SH-SY5Y (cell line): ENCODE data around the gene CECR2.

Source experiments
- GATA2 ChIP-seq: IDR thresholded peaks from 2 replicates; pipeline ENCODE4 v1.6.1; 2011; ENCODE audit warnings: mild to moderate bottlenecking, low read depth, low read length
- GATA3 ChIP-seq: IDR thresholded peaks from 2 replicates; pipeline ENCODE4 v1.6.1; 2011; ENCODE audit warnings: low read depth, mild to moderate bottlenecking, low read length, moderate library complexity

DNA sequence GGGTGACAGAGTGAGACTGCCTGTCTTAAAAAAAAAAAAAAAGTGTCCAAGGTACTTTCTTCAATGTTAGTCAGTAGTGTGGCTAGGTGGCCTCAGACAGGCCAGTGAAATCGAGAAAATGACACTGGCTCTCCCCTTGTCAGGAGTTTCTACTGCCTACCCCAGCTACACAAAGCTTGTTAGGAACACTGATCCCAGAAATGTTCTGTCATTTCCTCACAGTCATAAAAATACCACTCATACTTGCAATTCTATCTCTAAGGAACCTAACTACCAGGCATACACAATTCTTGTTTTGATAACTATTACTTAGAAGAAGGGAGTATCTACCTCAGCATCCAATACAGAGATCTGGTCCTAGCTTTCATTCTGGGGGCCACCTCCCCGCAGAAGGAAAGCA lies 228.0 kb downstream of the CECR2 start:
- TF ChIP-seq GATA3 (no peak), GATA2 (no peak)
